ENCODE results near the gene MAML1.

Gene MAML1

DNA sequence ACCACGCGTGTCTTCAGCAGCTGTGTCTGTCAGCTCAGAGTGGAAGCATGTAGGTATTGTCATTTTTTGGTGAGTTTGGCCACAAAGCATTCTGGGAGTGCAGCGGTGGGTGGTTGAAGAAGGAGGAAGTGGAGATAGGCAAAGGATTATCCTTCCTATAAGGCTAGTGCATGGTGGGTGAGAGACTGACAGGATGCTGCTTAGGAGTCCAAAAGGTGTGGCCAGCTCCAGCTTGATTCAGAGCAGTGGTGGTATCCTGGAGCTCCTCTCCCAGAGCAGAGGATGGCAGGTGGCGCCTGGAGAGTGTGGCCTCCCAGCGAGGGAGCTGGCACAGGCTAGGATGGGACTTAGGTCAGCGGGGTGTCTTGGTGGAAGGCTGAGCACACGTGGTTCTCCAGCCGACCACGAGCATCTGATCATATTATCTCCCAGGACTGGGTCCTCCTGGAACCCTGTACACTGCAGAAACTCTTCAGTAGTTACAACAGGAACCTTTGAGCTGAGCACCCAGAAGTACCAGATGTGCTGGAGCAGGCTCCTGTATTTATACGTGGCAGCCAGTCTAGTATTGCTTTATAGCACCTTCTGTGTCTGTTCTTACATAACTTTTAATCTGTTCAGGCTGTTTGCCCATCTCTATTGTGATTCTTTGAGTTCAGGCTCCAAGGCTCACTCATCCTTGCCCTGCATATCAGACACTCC, 29.6 kb downstream of the MAML1 start:
- no peaks in the 10 kb centered on the region for H3K9me3 ChIP-seq (ENCODE audit: control insufficient read depth, insufficient read depth, low read length)
- H3K27me3 ChIP-seq (ENCODE audit: control insufficient read depth, insufficient read depth, low read length) = no peaks in the 10 kb centered on the region
- peak overlapping the region; percentile 65 for H3K27ac ChIP-seq (ENCODE audit: low read depth, low read length)
- no peak overlapping the region for H3K4me3 ChIP-seq (ENCODE audit: low read depth, low read length)
- peaks cover 23% of the 10 kb centered on the region for H3K36me3 ChIP-seq (ENCODE audit: control insufficient read depth, insufficient read depth, low read length)
- peaks cover 31% of the 10 kb centered on the region for H3K4me1 ChIP-seq (ENCODE audit: control insufficient read depth, insufficient read depth, low read length)
- H3K9ac ChIP-seq (ENCODE audit: low read depth, low read length) = no peak overlapping the region; the same call in 1 of the 2 replicates

DNA sequence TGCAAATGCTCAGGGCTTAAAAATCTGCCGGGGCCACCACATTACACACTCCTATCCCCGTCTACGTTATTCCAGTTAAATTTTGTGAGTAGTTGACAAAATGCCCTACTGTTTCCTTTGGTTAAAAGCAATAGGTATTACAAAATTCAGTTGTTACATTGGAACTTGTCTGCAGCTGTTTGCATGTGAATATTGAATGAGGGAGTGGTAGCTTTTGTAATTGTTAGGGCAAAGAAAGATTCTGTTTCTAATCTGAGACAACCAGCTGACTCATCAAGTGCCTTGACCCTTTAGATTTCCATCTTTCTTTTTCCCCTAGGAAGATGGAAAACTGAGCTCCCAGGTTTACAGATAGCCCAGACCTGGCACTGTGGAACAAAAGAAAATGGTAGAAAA, 30.2 kb downstream of the MAML1 start:
- H3K9me3 ChIP-seq (ENCODE audit: control insufficient read depth, insufficient read depth, low read length) = no peaks in the 10 kb centered on the region
- peaks cover 31% of the 10 kb centered on the region for H3K4me1 ChIP-seq (ENCODE audit: control insufficient read depth, insufficient read depth, low read length)
- no peak overlapping the region for H3K4me3 ChIP-seq (ENCODE audit: low read depth, low read length)
- H3K36me3 ChIP-seq (ENCODE audit: control insufficient read depth, insufficient read depth, low read length) = peaks cover 29% of the 10 kb centered on the region
- H3K27me3 ChIP-seq (ENCODE audit: control insufficient read depth, insufficient read depth, low read length) = no peaks in the 10 kb centered on the region
- peak overlapping the region; percentile 65 for H3K27ac ChIP-seq (ENCODE audit: low read depth, low read length)
- H3K9ac ChIP-seq (ENCODE audit: low read depth, low read length) = no peak overlapping the region; the same call in 1 of the 2 replicates

DNA sequence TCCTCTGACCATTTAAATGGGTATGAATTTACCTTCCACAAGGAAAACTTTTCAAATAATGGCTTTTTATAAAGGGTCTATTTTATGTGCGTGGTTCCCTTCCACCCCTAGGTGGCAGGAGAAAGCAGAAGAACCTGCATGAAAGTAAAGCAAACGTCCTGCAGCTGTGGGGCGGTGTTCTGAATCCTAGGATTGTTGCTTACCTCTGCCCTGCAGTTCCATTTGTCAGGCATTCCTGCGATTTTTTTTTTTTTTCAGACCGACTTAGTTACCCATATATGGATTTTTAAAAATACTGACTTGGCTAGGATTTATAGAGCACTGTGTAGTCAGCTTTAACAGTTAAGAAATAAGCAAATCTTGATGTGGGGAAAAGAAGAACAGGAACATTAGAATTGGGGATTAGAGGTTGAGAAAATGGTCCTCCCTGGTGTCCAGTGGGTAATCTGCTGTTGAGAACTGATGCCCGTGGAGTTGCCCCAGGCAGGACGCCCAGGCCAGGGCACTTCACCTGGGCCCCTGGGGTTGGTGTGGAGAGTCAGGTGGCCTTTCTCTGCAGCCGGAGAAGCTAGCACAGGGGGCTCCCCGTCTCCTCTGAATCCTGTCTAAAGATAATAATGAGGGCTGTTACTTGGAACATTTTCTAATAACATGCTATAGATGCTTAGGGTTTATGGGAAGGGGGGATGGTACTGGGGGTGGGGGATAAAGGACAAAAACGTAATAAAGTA, 30.8 kb downstream of the MAML1 start:
- Histone ChIP-seq H3K4me3 (ENCODE audit: low read depth, low read length) (no peak overlapping the region), H3K36me3 (ENCODE audit: control insufficient read depth, insufficient read depth, low read length) (peaks cover 32% of the 10 kb centered on the region), H3K27me3 (ENCODE audit: control insufficient read depth, insufficient read depth, low read length) (no peaks in the 10 kb centered on the region), H3K9me3 (ENCODE audit: control insufficient read depth, insufficient read depth, low read length) (no peaks in the 10 kb centered on the region), H3K27ac (ENCODE audit: low read depth, low read length) (peak overlapping the region; percentile 65), H3K9ac (ENCODE audit: low read depth, low read length) (no peak overlapping the region), H3K4me1 (ENCODE audit: control insufficient read depth, insufficient read depth, low read length) (peaks cover 31% of the 10 kb centered on the region)

DNA sequence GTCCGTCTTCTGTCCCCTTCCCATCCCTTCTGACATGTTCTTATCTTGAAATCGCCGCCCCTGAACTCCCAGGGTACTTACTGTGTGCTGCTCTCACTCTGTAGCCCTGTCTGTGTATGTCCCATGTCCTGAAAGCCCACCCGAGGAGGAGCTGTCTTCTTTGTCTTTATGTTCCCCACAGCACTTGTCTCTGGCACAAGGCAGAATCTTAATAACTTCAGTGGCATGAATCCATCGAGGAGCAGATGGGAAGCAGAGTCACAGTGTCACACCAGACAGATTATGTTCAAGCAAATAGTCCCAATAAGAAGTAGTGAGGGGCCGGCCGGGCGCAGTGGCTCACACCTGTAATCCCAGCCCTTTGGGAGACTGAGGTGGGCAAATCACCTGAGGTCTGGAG, 31.4 kb downstream of the MAML1 start:
- Histone ChIP-seq H3K27ac (ENCODE audit: low read depth, low read length) (no peak overlapping the region), H3K4me1 (ENCODE audit: control insufficient read depth, insufficient read depth, low read length) (peaks cover 31% of the 10 kb centered on the region)

DNA sequence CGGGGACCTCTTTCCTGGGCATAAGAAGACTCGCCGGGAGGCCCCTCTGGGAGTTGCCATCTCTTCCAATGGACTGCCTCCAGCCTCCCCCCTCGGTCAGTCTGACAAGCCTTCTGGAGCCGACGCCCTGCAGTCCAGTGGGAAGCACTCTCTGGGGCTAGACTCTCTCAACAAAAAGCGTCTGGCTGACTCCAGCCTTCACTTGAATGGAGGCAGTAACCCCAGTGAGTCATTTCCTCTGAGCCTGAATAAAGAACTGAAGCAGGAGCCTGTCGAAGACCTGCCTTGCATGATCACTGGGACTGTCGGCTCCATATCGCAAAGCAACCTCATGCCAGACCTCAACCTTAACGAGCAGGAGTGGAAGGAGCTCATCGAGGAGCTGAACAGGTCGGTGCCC, 32.8 kb downstream of the MAML1 start:
- no peaks in the 10 kb centered on the region for H3K9me3 ChIP-seq (ENCODE audit: control insufficient read depth, insufficient read depth, low read length)
- H3K27me3 ChIP-seq (ENCODE audit: control insufficient read depth, insufficient read depth, low read length) = no peaks in the 10 kb centered on the region
- H3K27ac ChIP-seq (ENCODE audit: low read depth, low read length) = peak overlapping the region; percentile 50
- peaks cover 24% of the 10 kb centered on the region for H3K4me1 ChIP-seq (ENCODE audit: control insufficient read depth, insufficient read depth, low read length)
- no peak overlapping the region for H3K9ac ChIP-seq (ENCODE audit: low read depth, low read length)
- peaks cover 50% of the 10 kb centered on the region for H3K36me3 ChIP-seq (ENCODE audit: control insufficient read depth, insufficient read depth, low read length)
- H3K4me3 ChIP-seq (ENCODE audit: low read depth, low read length) = no peak overlapping the region

More for the DNA sequence above, 31.4 kb downstream of the MAML1 start:
- H3K36me3 ChIP-seq (ENCODE audit: control insufficient read depth, insufficient read depth, low read length) = peaks cover 38% of the 10 kb centered on the region
- H3K9me3 ChIP-seq (ENCODE audit: control insufficient read depth, insufficient read depth, low read length) = no peaks in the 10 kb centered on the region
- no peaks in the 10 kb centered on the region for H3K27me3 ChIP-seq (ENCODE audit: control insufficient read depth, insufficient read depth, low read length)
- no peak overlapping the region for H3K9ac ChIP-seq (ENCODE audit: low read depth, low read length)
- no peak overlapping the region for H3K4me3 ChIP-seq (ENCODE audit: low read depth, low read length)

DNA sequence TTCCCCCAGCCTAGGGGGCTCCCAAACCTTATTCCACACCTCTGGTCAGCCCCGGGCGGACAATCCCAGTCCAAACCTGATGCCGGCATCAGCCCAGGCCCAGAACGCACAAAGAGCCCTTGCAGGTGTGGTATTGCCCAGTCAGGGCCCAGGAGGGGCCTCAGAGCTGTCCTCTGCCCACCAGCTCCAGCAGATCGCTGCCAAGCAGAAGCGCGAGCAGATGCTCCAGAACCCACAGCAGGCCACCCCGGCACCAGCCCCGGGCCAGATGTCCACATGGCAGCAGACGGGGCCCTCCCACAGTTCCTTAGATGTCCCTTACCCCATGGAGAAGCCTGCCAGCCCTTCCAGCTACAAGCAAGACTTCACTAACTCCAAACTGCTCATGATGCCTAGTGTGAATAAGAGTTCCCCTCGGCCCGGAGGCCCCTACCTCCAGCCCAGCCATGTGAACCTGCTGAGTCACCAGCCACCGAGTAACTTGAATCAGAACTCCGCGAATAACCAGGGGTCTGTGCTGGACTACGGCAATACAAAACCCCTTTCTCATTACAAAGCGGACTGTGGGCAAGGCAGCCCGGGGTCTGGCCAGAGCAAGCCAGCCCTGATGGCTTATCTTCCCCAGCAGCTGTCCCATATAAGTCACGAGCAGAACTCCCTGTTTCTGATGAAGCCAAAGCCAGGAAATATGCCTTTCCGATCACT, 33.6 kb downstream of the MAML1 start:
- H3K9ac ChIP-seq (ENCODE audit: low read depth, low read length) = no peak overlapping the region
- H3K27me3 ChIP-seq (ENCODE audit: control insufficient read depth, insufficient read depth, low read length) = no peaks in the 10 kb centered on the region
- H3K36me3 ChIP-seq (ENCODE audit: control insufficient read depth, insufficient read depth, low read length) = peaks cover 58% of the 10 kb centered on the region
- peak overlapping the region; percentile 50 for H3K27ac ChIP-seq (ENCODE audit: low read depth, low read length)
- H3K9me3 ChIP-seq (ENCODE audit: control insufficient read depth, insufficient read depth, low read length) = no peaks in the 10 kb centered on the region
- H3K4me1 ChIP-seq (ENCODE audit: control insufficient read depth, insufficient read depth, low read length) = peaks cover 23% of the 10 kb centered on the region
- H3K4me3 ChIP-seq (ENCODE audit: low read depth, low read length) = no peak overlapping the region

DNA sequence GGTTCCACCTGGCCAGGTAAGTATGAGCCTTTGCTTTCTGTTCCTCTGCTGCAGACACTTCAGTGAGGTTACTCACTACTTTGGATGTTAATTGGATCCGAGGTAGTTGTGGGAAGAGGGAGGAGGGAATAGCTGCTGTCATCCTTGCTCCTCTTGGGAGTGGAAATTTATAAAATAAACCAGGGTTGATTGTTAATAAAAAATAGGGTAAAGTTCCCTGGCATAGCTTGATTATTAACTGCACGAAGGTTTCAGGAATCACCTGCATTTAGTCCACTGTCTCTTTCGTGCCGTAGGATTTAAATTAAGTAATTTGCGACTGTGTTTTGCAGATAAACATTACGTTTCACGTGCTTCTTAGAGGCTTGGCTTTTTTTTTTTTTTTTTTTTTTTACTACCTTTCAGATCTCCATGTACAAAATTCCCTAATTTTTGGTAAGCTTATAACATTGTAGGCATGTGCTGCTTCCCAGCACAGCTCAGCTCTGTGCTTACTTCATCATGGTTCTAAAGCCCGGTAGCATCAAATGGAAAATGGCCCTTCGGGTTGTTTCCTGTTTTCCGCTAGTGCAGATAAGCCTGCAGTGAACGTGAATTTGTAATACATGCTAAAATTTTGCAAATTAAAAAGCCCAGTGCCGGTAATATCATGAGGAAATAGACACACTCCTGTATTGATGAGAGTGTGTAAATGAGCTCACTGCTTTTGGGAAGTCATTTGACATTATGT, 34.3 kb downstream of the MAML1 start:
- H3K4me1 ChIP-seq (ENCODE audit: control insufficient read depth, insufficient read depth, low read length) = peaks cover 20% of the 10 kb centered on the region
- no peaks in the 10 kb centered on the region for H3K27me3 ChIP-seq (ENCODE audit: control insufficient read depth, insufficient read depth, low read length)
- H3K9ac ChIP-seq (ENCODE audit: low read depth, low read length) = no peak overlapping the region
- H3K36me3 ChIP-seq (ENCODE audit: control insufficient read depth, insufficient read depth, low read length) = peaks cover 65% of the 10 kb centered on the region
- H3K4me3 ChIP-seq (ENCODE audit: low read depth, low read length) = no peak overlapping the region
- no peaks in the 10 kb centered on the region for H3K9me3 ChIP-seq (ENCODE audit: control insufficient read depth, insufficient read depth, low read length)
- H3K27ac ChIP-seq (ENCODE audit: low read depth, low read length) = peak overlapping the region; percentile 6

DNA sequence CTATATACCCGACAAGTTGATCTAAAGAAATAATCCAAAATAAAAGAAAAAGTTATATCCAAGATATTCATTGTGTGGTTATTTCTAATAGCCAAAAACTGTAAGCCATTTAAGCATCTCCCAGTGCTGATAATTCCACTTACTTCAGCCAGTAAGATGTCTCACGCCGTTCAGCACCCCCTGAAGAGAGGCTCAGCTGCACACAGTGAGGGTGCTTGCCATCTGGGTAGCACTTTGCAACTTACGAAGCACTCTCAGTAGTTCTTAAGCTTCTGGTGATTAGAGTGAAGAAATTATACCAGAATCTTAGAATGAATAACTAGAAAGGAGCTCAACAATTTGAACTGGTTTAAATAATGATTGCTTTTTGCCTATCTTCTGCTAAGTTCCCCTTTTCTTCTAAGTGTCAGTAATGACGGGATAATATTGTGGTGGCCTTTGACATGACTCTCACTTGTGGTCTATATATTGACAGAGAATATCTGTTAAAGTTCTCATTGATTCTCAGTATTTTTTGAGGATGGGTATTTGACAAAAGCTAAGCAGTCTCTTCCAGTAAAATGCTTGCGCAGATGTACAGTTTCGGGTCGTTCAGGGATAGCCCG, 35.0 kb downstream of the MAML1 start:
- Histone ChIP-seq H3K4me3 (ENCODE audit: low read depth, low read length) (no peak overlapping the region), H3K27ac (ENCODE audit: low read depth, low read length) (no peak overlapping the region), H3K9ac (ENCODE audit: low read depth, low read length) (no peak overlapping the region), H3K36me3 (ENCODE audit: control insufficient read depth, insufficient read depth, low read length) (peaks cover 72% of the 10 kb centered on the region), H3K9me3 (ENCODE audit: control insufficient read depth, insufficient read depth, low read length) (no peaks in the 10 kb centered on the region), H3K4me1 (ENCODE audit: control insufficient read depth, insufficient read depth, low read length) (peaks cover 13% of the 10 kb centered on the region), H3K27me3 (ENCODE audit: control insufficient read depth, insufficient read depth, low read length) (no peaks in the 10 kb centered on the region)

DNA sequence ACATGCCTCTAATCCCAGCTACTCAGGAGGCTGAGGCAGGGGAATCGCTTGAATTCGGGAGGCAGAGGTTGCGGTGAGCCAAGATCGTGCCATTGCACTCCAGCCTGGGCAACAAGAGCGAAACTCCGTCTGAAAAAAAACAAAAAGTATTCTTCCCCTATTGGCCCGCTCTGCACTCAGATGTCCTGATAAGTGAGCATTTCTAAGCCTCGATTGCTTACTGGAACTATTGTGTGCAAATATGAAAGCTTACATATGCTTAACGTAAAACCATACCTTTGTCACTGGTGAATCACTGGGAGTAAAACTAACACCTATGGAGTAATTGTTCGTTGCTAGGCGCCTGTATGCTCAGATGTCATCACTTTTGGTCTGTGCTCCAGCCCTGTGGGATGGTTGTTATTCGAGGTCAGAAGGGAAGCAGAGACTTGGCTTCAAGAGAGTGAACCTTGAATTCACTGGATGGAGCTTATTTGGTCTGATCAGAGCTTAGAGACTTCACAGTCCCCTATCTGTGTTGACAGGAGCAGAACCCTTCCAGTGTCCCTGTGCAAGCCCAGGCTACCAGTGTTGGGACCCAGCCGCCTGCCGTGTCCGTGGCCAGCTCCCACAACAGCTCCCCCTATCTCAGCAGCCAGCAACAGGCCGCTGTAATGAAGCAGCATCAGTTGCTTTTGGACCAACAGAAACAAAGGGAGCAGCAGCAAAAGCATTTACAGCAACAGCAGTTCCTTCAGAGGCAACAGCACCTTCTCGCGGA, 35.9 kb downstream of the MAML1 start:
- H3K9me3 ChIP-seq (ENCODE audit: control insufficient read depth, insufficient read depth, low read length) = no peaks in the 10 kb centered on the region
- H3K36me3 ChIP-seq (ENCODE audit: control insufficient read depth, insufficient read depth, low read length) = peaks cover 80% of the 10 kb centered on the region
- H3K27me3 ChIP-seq (ENCODE audit: control insufficient read depth, insufficient read depth, low read length) = no peaks in the 10 kb centered on the region
- H3K27ac ChIP-seq (ENCODE audit: low read depth, low read length) = no peak overlapping the region
- no peak overlapping the region for H3K9ac ChIP-seq (ENCODE audit: low read depth, low read length)
- peaks cover 5% of the 10 kb centered on the region for H3K4me1 ChIP-seq (ENCODE audit: control insufficient read depth, insufficient read depth, low read length)
- H3K4me3 ChIP-seq (ENCODE audit: low read depth, low read length) = no peak overlapping the region

DNA sequence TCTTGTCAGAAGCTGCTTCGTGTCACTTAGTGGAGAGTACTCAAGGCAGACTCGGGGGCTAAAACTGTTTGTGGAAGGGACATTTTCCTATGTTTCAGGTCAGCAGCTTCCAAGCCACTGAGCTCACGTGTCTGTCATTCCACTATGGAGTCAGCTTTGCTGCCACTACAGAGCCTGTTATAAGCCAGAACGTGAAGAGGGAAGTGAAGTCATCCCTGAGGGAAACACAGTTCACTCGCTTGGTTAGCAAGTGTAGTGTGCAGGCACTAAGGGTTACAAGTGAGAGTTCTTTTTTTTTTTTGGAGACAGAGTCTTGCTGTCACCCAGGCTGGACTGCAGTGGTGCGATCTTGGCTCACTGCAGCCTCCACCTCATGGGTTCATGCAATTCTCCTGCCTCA, 36.6 kb downstream of the MAML1 start:
- Histone ChIP-seq H3K36me3 (ENCODE audit: control insufficient read depth, insufficient read depth, low read length) (peaks cover 87% of the 10 kb centered on the region), H3K4me3 (ENCODE audit: low read depth, low read length) (no peak overlapping the region), H3K27ac (ENCODE audit: low read depth, low read length) (no peak overlapping the region), H3K4me1 (ENCODE audit: control insufficient read depth, insufficient read depth, low read length) (no peaks in the 10 kb centered on the region), H3K27me3 (ENCODE audit: control insufficient read depth, insufficient read depth, low read length) (no peaks in the 10 kb centered on the region), H3K9me3 (ENCODE audit: control insufficient read depth, insufficient read depth, low read length) (no peaks in the 10 kb centered on the region), H3K9ac (ENCODE audit: low read depth, low read length) (no peak overlapping the region)

All from HUES48 (cell line).